Epithelial cell of proximal tubule (primary cell): Measurements from ENCODE around the gene ACER3. TPM values are rescaled to one million over a fixed set of nuclear protein-coding genes. Genes with fewer than 3 reads are reported as not detected.

Experiments used
- DNase-seq: peaks from one replicate; pipeline ENCODE4 v3.0.0-alpha.2; 2011; ENCODE audit warnings: low read depth
- H3K4me3 ChIP-seq: 2 replicates; pipeline ENCODE4 v1.5.1; 2011; ENCODE audit warnings: low read depth, mild to moderate bottlenecking, low read length
- CTCF ChIP-seq: conservative IDR thresholded peaks from 2 replicates; pipeline ENCODE4 v1.5.1; 2012; ENCODE audit warnings: low read depth, mild to moderate bottlenecking, low read length
- total RNA-seq: library from RNA; depleted of rRNA; stranded (reverse); fragments of >200 nt; gene quantifications from 2 replicates; pipeline ENCODE4 v1.2.3, GENCODE V29; 2015

Gene ACER3
- total RNA-seq, 1 donor from 2014 or later: 11.4 TPM

DNA sequence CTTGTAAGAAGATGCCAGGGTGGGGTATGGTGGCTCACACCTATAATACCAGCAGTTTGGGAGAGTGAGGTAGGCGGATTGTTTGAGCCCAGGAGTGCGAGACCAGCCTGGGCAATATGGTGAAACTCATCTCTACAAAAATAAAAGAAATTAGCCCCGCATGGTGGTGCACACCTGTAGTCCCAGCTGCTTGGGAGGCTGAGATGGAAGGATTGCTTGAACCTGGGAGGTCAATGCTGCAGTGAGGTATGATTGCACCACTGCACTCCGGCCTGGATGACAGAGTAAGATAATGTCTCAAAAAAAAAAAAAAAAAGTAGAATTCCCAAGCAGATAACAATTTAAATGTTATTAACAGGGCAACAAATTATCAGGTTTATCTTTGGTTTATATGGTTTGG lies 20.2 kb downstream of the ACER3 start:
- no peak for DNase-seq

DNA sequence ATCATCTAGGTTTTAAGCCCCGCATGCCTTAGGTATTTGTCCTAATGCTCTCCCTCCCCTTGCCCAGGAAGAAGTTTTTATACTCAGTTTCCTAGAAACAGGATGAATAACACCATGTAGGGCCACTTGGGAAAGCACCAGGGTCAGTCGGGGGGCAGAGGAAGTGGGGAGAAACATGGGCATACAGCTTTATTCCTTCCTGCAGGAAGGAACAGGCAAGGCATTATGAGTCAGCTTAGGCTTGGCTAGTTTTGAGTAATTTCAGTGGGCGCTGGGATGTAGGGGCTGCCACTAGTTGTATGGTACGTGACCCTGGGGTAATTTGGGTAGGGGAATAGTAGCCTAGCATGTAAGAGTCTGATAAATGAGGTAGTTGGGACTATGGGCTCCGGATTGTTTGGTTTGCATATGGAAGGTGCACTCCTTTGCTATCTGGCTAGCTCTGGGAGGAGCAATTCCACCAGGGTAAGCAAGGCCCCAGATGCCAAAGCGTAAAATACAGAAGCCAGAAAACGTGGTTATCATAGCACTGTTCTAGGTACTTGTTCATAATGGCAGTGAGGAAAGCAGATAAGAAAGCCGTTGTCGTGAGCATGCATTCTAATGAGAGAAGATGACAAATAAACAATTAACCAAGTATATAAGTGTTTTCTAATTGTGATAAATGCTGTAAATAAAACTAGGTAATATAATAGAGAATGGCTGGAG lies 24.8 kb downstream of the ACER3 start:
- TF ChIP-seq CTCF: no peak
- DNase-seq: peak; percentile 83
- no peak overlapping the region for H3K4me3 ChIP-seq

More for the DNA sequence above, 20.2 kb downstream of the ACER3 start:
- no peak for TF ChIP-seq CTCF
- H3K4me3 ChIP-seq: no peak overlapping the region

DNA sequence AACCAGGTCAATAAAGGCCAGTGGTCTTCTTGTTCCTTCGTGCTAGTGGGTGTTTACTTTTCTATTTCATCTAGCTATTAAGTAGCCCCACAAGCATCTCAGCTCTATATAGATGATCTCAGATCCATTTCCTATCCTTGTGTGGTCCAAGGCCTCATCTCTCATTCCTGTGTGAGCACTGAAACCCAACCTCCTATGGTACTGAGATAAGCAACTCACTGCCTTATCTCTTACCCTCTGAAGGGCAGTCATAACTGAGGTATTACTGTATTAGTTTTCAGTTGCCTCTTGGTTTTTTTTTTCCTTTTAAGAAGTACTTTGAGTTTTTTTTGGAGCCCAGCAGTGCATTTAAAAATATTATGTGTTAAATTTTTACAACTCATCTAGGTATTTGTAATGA lies 28.3 kb downstream of the ACER3 start:
- H3K4me3 ChIP-seq: no peak overlapping the region
- no peak for TF ChIP-seq CTCF
- no peak for DNase-seq

GRCh38 chr11:76889411-76889975 lies 28.8 kb downstream of the ACER3 start:
- TF ChIP-seq CTCF: no peak
- H3K4me3 ChIP-seq: no peak overlapping the region
- no peak for DNase-seq

- TF ChIP-seq CTCF: no peak
Observed at GRCh38 chr11:76890329-76890728, 29.6 kb downstream of the ACER3 start.

DNA sequence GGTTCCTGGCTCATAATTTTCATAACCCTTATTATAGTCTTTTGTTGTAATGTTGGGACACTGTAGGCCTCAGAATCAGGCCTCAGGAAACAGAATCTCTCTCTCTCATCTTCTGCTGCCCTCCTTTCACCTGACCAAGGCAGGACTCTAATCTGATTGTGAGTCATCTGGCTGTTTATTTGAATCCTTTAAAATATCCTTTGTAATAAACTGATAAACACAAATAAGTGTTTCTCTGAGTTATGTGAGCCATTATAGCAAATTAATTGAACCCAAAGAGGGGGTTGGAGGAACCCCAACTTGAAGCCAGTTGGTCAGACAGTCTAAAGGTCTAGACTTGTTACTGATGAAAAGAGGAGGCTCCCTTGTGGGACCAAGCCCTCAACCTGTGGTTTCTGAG lies 30.6 kb downstream of the ACER3 start:
- no peak overlapping the region for H3K4me3 ChIP-seq
- DNase-seq: no peak
- no peak for TF ChIP-seq CTCF

More at GRCh38 chr11:76890329-76890728, 29.6 kb downstream of the ACER3 start:
- no peak for DNase-seq
- H3K4me3 ChIP-seq: no peak overlapping the region

- no peak for TF ChIP-seq CTCF
Observed at GRCh38 chr11:76891793-76892192, 31.1 kb downstream of the ACER3 start.

More at GRCh38 chr11:76891793-76892192, 31.1 kb downstream of the ACER3 start:
- H3K4me3 ChIP-seq: no peak overlapping the region
- no peak for DNase-seq
